Activated T-cell treated with anti-CD3 and anti-CD28 coated beads, Interleukin-2, amount 50 U/mL, for 4 hours (primary cell): ENCODE data around the gene IGF2BP1. TPM values are rescaled to one million over a fixed set of nuclear protein-coding genes. Genes with fewer than 3 reads are reported as not detected.

ENCODE experiments used
- ATAC-seq, 2 donors: fragments of 200-7000 bp; cut with Tn5 transposase; one replicate each; pipeline ENCODE4 v1.10.0; 2021
- DNase-seq: peaks from one replicate; pipeline ENCODE4 v3.0.0-alpha.2; 2020
- H3K27me3 Mint-ChIP-seq: one replicate; pipeline ENCODE4 v1.8.0; 2021; ENCODE audit warnings: low read depth, mixed read lengths
- H3K36me3 Mint-ChIP-seq: one replicate; pipeline ENCODE4 v1.8.0; 2022; ENCODE audit warnings: mixed read lengths; ENCODE audit not compliant: insufficient read depth
- H3K4me1 Mint-ChIP-seq: one replicate; pipeline ENCODE4 v1.8.0; 2021; ENCODE audit warnings: low read depth, mixed read lengths
- H3K4me3 Mint-ChIP-seq: one replicate; pipeline ENCODE4 v1.8.0; 2021; ENCODE audit warnings: mild to moderate bottlenecking, moderate library complexity, mixed read lengths
- H3K9me3 Mint-ChIP-seq: one replicate; pipeline ENCODE4 v1.8.0; 2021; ENCODE audit warnings: mixed read lengths
- total RNA-seq, 3 donors: library from RNA; stranded (reverse); gene quantifications; one replicate each; pipeline ENCODE4 v1.2.1, GENCODE V29; 2021

The IGF2BP1 gene
- total RNA-seq, 3 donors from 2014 or later = 0.32 to 0.76 (median 0.35) TPM

DNA sequence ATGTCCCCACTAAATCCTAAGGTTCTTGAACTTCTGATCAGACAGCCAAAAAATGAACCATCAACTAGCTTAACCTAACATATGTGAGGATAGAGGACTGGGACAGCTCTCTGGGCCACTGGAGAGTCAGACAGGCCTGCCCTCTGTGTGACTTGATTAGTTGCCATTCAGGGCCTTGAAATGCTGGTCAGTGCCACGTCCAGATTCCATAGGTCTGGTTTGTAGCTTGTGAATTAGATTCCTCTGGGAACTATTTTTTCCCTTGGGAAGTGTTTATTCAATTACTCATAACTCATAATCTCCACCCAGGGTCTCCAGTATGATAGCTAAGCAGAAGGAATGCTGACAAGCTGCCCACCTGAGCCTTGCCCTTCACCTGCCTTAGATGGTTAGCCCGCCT lies 48.2 kb downstream of the IGF2BP1 start:
- ATAC-seq (no peak), DNase-seq (no peak)
- Mint-ChIP-seq H3K36me3 (no peaks in the 10 kb centered on the region), H3K4me1 (no peaks in the 10 kb centered on the region), H3K9me3 (no peaks in the 10 kb centered on the region), H3K27me3 (peaks cover 16% of the 10 kb centered on the region), H3K4me3 (no peak overlapping the region)

DNA sequence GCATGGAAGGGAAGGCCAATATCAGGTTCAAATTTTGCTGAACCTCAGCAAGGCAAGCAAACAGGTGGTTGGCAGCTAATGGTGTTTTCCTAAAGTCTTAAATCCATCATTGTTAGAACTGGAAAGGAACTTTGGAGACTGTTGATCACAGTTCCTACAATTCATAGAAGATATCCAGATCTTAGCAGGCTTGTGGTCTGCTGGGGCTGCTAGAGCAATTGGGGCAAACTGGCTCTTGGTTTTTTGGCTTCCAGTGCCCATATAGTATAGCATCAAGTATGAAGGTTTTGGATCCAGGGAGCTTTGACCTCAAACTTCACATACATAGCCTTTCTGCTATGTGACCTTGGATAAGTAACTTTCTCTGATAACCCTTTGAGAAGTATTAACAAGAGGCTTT lies 49.7 kb downstream of the IGF2BP1 start:
- Mint-ChIP-seq H3K27me3 (peaks cover 18% of the 10 kb centered on the region), H3K9me3 (no peaks in the 10 kb centered on the region), H3K36me3 (no peaks in the 10 kb centered on the region), H3K4me3 (no peak overlapping the region), H3K4me1 (no peaks in the 10 kb centered on the region)
- ATAC-seq (no peak), DNase-seq (no peak)

DNA sequence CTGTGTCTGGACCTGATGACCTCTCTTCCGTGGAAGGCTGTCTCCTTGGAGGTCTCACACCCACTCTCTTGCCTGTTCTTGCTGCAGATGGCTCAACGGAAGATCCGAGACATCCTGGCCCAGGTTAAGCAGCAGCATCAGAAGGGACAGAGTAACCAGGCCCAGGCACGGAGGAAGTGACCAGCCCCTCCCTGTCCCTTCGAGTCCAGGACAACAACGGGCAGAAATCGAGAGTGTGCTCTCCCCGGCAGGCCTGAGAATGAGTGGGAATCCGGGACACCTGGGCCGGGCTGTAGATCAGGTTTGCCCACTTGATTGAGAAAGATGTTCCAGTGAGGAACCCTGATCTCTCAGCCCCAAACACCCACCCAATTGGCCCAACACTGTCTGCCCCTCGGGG lies 52.1 kb downstream of the IGF2BP1 start:
- H3K36me3 Mint-ChIP-seq = no peaks in the 10 kb centered on the region
- no peaks in the 10 kb centered on the region for H3K4me1 Mint-ChIP-seq
- no peak overlapping the region for H3K4me3 Mint-ChIP-seq
- peaks cover 16% of the 10 kb centered on the region for H3K27me3 Mint-ChIP-seq
- no peak for DNase-seq
- no peaks in the 10 kb centered on the region for H3K9me3 Mint-ChIP-seq
- ATAC-seq = no peak

DNA sequence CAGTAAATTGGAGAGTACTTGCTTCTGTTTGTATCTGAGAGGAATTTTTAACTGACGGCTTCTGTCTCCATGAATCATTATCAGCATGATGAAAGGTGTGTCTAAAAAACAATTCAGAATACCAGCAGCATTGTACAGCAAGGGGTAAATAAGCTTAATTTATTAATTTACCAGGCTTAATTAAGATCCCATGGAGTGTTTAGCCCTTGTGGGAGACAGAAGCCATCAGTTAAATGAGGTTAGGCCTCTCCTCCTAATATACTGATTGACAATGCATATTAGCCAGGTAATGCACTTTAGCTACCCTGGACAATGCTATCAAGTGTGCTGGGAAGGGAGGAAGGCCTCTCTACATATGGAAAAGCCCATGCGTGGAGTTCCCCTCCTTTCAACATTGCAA lies 53.4 kb downstream of the IGF2BP1 start:
- no peak for DNase-seq
- Mint-ChIP-seq H3K36me3 (no peaks in the 10 kb centered on the region), H3K9me3 (no peaks in the 10 kb centered on the region), H3K27me3 (peaks cover 13% of the 10 kb centered on the region), H3K4me1 (no peaks in the 10 kb centered on the region), H3K4me3 (no peak overlapping the region)
- ATAC-seq = no peak

DNA sequence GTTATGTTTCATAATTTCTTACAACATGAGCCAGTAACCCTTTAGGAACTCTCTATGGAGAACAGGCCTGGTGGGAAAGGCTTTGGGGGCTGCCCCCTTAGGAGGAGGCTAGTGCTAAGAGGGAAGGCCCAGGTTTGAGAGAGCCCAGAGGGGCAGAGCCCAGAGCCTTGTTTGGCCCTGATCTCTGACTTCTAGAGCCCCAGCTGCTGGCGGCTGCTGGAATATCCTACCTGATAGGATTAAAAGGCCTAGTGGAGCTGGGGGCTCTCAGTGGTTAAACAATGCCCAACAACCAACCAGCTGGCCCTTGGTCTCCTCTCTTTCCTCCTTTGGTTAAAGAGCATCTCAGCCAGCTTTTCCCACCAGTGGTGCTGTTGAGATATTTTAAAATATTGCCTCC lies 54.1 kb downstream of the IGF2BP1 start:
- Mint-ChIP-seq H3K9me3 (no peaks in the 10 kb centered on the region), H3K4me1 (peaks cover 2% of the 10 kb centered on the region), H3K4me3 (no peak overlapping the region), H3K36me3 (no peaks in the 10 kb centered on the region), H3K27me3 (peaks cover 16% of the 10 kb centered on the region)
- ATAC-seq = no peak
- DNase-seq = no peak

DNA sequence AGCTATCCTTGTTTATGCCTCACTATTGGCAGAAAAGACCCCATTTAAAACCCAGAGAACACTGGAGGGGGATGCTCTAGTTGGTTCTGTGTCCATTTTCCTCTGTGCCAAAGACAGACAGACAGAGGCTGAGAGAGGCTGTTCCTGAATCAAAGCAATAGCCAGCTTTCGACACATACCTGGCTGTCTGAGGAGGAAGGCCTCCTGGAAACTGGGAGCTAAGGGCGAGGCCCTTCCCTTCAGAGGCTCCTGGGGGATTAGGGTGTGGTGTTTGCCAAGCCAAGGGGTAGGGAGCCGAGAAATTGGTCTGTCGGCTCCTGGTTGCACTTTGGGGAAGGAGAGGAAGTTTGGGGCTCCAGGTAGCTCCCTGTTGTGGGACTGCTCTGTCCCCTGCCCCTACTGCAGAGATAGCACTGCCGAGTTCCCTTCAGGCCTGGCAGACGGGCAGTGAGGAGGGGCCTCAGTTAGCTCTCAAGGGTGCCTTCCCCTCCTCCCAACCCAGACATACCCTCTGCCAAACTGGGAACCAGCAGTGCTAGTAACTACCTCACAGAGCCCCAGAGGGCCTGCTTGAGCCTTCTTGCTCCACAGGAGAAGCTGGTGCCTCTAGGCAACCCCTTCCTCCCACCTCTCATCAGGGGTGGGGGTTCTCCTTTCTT lies 56.1 kb downstream of the IGF2BP1 start:
- peaks cover 16% of the 10 kb centered on the region for H3K27me3 Mint-ChIP-seq
- no peaks in the 10 kb centered on the region for H3K9me3 Mint-ChIP-seq
- H3K4me3 Mint-ChIP-seq = no peak overlapping the region
- H3K4me1 Mint-ChIP-seq = peaks cover 2% of the 10 kb centered on the region
- no peak for DNase-seq
- ATAC-seq = no peak
- H3K36me3 Mint-ChIP-seq = no peaks in the 10 kb centered on the region

DNA sequence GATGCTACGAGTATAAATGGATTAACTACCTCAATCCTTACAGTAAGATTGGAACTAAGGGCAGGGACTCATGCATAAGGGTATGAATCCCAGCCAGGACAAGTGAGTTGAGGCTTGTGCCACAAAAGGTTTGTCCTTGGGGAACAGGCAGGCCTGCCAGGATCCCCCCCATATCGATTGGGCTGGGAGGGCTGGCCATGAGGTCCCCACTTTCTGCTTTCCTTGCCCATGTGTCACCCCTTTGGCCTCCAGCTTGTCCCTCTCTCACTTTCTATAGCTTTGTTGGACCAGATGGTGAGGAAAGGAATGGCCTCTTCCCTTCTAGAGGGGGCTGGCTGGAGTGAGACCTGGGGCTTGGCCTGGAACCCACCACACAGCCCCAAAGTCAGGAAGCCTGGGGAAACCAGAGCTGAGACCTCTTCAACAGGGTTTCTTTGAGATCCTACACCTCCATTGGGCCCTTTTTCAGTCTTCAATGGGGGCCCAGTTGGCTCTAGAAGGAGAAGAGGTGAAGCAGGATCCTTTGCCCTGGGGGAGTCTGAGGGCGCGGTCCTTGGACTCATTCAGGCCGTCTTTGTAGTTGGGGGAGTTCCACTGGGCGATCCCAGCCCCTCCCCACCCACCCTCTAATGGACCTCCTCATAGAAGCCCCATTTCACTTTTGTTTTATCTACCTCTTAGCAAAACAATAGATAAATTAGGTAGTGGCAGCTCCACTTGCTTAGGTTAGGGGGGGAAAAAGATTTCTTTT lies 57.3 kb downstream of the IGF2BP1 start:
- no peaks in the 10 kb centered on the region for H3K9me3 Mint-ChIP-seq
- H3K36me3 Mint-ChIP-seq = no peaks in the 10 kb centered on the region
- H3K27me3 Mint-ChIP-seq = peaks cover 10% of the 10 kb centered on the region
- no peak overlapping the region for H3K4me3 Mint-ChIP-seq
- DNase-seq (no peak), ATAC-seq (no peak)
- peaks cover 2% of the 10 kb centered on the region for H3K4me1 Mint-ChIP-seq

DNA sequence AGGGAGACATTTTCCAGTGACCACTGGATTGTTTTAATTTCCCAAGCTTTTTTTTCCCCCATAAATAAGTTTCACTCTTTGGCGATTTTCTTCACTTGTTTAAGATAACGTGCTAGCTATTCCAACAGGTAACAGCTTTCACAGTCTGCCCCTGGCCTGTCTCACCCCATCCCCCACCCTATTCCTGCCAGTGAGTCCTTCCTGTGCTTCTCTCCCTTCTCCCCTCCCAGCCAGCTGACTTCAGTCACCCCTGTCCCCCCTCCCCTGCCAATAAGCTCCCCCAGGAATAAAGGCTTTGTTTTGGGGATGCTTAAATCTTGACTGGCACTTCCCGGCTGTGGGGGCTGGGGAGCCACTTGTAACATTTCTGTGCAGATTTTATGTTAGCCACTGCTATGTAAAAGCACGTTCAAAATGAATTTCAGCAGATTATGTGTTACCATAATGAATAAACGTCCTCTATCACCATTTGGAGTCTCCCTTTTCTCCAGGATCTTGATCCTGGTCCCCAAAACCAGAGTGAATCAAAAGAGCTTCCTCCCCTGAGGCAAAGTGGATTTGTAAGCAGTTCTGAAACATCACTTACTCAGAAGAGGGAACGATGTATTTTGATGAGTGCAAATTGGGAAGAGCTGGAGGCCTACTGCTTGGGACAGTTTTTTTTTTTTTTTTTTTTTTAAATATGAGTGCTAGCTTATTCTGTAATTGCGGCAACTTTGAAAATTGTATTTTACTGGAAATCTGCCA lies 58.2 kb downstream of the IGF2BP1 start:
- Mint-ChIP-seq H3K27me3 (peaks cover 10% of the 10 kb centered on the region), H3K9me3 (no peaks in the 10 kb centered on the region), H3K36me3 (no peaks in the 10 kb centered on the region), H3K4me1 (peaks cover 2% of the 10 kb centered on the region), H3K4me3 (no peak overlapping the region)
- DNase-seq (no peak), ATAC-seq (no peak)

DNA sequence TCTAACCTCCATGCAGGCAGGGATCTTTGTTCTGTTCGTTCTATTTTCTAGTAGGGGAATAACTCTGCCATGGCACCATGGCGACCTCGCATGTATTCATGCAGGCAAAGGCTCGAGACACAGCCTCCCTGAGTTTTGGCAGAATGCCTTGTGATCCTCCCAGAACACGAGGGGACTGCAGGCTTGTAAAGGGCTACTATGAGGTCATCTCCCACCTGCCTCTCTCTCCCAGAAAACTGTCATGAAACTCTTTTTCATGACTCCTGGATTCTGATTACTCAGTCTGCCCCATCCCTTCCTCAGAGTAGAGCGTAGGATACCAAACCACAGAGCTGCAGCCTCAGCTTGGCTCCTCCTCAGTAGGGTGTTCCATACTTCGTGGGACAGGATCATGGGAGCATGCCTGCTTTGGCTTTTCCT lies 64.3 kb downstream of the IGF2BP1 start:
- H3K4me3 Mint-ChIP-seq = no peak overlapping the region
- ATAC-seq = no peak

DNA sequence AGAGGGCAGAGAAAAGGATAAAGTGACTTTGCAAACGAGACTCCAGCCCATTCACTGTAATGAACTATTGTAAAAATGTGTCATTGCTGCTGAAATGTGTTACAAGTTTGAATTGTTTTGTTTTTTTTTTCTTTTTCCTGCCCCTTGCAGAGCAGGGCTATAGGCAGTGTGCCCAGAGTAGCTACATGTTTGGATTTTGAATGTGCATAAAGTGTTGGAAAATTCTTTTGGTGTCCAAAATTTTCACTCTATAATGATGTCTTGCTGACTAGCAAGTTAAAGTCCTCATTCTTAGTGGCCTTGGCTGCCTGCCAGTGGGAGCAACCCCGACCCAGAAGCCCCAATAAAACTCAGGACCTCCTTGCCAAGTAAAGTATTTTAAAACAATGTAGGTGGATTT lies 66.5 kb downstream of the IGF2BP1 start:
- no peaks in the 10 kb centered on the region for H3K4me1 Mint-ChIP-seq
- H3K36me3 Mint-ChIP-seq = no peaks in the 10 kb centered on the region
- H3K4me3 Mint-ChIP-seq = no peak overlapping the region
- H3K9me3 Mint-ChIP-seq = no peaks in the 10 kb centered on the region
- no peaks in the 10 kb centered on the region for H3K27me3 Mint-ChIP-seq
- DNase-seq (no peak), ATAC-seq (no peak)

More for the DNA sequence above, 64.3 kb downstream of the IGF2BP1 start:
- H3K36me3 Mint-ChIP-seq = no peaks in the 10 kb centered on the region
- H3K27me3 Mint-ChIP-seq = no peaks in the 10 kb centered on the region
- no peak for DNase-seq
- no peaks in the 10 kb centered on the region for H3K4me1 Mint-ChIP-seq
- H3K9me3 Mint-ChIP-seq = no peaks in the 10 kb centered on the region

DNA sequence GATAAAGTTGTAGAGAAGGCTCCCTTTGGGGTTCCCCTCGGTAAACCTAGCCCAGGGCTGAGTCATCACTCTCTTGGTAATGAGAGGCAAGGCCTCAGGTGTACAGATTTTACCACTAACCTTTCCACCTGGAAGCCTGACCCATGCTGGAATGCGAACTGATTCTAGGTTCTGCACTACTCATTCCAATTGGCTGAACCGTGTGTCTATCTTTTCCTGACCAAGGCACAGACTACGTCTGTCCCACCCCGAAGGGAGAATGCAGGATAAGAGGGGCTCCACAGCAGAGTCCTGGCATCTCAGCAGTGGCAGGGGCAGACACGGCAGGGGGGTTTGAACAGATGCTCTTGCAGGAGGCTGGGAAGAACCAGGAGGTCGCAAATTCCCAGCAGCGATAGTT lies 70.0 kb downstream of the IGF2BP1 start:
- Mint-ChIP-seq H3K4me3 (no peak overlapping the region), H3K4me1 (no peaks in the 10 kb centered on the region), H3K9me3 (no peaks in the 10 kb centered on the region), H3K27me3 (no peaks in the 10 kb centered on the region), H3K36me3 (no peaks in the 10 kb centered on the region)
- no peak for ATAC-seq
- DNase-seq = no peak

DNA sequence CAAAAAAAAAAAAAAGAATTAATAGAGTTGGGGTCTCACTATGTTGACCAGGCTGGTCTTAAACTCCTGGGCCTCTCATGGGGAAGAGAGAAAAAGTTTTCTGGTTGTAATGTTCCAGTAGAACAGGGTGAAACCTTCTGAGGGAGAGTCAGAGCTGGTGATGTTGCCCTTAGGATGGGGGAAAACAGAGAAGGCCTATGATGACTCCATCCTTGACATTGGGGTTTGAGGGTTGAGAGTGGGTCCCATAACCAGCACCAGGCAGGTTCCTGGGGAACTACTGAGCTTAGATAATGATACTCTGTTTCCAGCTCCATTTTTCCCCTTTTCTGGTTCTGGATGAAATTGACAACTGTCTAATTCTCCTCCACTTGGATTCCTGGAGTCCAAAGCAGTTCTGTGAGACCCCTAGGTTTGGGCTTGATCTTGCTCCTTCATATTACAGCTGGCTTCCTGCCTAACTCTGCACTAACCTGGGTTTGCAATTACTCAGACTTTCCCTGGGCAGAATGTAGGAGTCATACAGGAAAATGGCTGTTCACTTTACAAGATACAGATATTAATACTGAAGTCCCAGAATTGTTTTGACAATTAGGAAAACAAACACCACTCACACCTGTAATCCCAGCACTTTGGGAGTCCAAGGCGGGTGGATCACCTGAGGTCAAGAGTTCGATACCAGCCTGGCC lies 72.5 kb downstream of the IGF2BP1 start:
- H3K4me3 Mint-ChIP-seq = no peak overlapping the region
- no peaks in the 10 kb centered on the region for H3K36me3 Mint-ChIP-seq
- no peaks in the 10 kb centered on the region for H3K9me3 Mint-ChIP-seq
- ATAC-seq (no peak), DNase-seq (no peak)
- no peaks in the 10 kb centered on the region for H3K4me1 Mint-ChIP-seq
- peaks cover 6% of the 10 kb centered on the region for H3K27me3 Mint-ChIP-seq

DNA sequence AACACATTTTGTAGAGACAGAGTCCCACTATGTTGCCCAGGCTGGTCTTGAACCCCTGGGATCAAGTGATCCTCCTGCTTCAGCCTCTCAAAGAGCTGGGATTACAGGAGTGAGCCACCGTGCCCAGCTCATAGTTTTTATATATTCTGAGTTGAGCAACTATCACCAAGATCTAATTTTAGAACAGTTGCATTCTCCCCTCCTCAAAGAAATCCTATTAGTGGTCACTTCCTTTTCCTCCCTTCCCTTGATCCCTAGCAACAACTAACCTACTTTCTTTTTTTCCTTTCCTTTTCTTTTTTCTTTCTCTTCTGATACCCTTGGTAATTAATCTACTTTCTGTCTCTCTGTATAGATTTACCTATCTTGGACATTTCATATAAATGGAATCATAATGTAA lies 73.9 kb downstream of the IGF2BP1 start:
- H3K36me3 Mint-ChIP-seq = no peaks in the 10 kb centered on the region
- no peaks in the 10 kb centered on the region for H3K9me3 Mint-ChIP-seq
- H3K4me1 Mint-ChIP-seq = no peaks in the 10 kb centered on the region
- no peak for DNase-seq
- no peak for ATAC-seq
- H3K27me3 Mint-ChIP-seq = peaks cover 17% of the 10 kb centered on the region
- no peak overlapping the region for H3K4me3 Mint-ChIP-seq

DNA sequence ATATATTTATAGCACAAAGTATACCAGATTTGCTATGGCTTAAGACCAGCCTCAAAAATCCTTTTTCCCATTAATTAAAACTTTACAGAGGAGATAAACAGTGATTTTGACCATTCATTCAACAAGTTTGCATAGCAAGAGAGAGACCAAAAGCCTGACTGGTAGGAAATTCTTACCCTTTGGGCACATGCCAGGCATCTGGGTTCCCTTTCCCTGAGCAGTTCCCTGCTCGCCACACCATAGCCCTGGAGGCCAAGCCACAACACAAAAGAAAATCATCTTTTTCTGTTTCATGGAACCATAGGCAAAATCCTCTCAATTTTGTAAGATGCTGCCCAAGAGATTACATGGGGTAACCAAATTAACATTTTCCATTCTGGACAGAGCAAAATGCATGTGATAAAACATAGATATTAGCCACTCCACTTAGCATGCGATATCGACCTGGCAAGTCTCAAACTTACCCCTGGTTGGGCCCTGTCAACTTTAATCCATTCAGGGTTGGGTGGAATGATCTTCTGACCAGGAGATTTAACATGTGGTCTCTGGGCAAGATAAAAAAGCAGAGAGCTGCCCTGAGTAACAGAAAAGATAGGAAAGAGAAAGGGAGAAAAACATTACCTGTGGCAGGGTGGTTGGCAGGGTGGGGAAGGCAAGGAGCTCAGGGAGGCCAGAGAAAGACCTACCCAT lies 77.8 kb downstream of the IGF2BP1 start:
- Mint-ChIP-seq H3K4me3 (no peak overlapping the region), H3K9me3 (no peaks in the 10 kb centered on the region), H3K36me3 (no peaks in the 10 kb centered on the region), H3K27me3 (peaks cover 35% of the 10 kb centered on the region), H3K4me1 (no peaks in the 10 kb centered on the region)
- DNase-seq = no peak
- no peak for ATAC-seq
